OCI-LY1 (cell line): ENCODE measurements around the gene ADM2.
A peak's percentile ranks its signal among the peaks of the same experiment; 100 is the strongest.

Experiments used
- H2AFZ ChIP-seq: fragments of 200-600 bp; sonication (generic), shearing (Covaris generic); 2 replicates; pipeline ENCODE4 v1.6.0; 2014; ENCODE audit warnings: antibody characterized with exemption, mild to moderate bottlenecking, low read length
- H3F3A ChIP-seq: fragments of 200-600 bp; sonication (generic), shearing (Covaris generic); 2 replicates; pipeline ENCODE4 v1.6.0; 2014; ENCODE audit warnings: mild to moderate bottlenecking, antibody characterized with exemption, low read length, moderate library complexity; ENCODE audit not compliant: insufficient read depth
- H3K27ac ChIP-seq: fragments of 200-600 bp; sonication (generic); 2 replicates; pipeline ENCODE4 v1.5.1; 2014; ENCODE audit warnings: low read length, mixed run types, mild to moderate bottlenecking, low read depth; ENCODE audit not compliant: poor library complexity, severe bottlenecking
- H3K27me3 ChIP-seq: fragments of 200-600 bp; sonication (generic); 2 replicates; pipeline ENCODE4 v1.6.0; 2014; ENCODE audit warnings: antibody characterized with exemption, mild to moderate bottlenecking, low read length, moderate library complexity; ENCODE audit not compliant: insufficient read depth
- H3K36me3 ChIP-seq: fragments of 200-600 bp; sonication (generic); 2 replicates; pipeline ENCODE4 v1.6.1; 2014; ENCODE audit warnings: mild to moderate bottlenecking, antibody characterized with exemption, low read length, moderate library complexity, mixed read lengths; ENCODE audit not compliant: insufficient read depth
- H3K4me1 ChIP-seq: fragments of 200-600 bp; sonication (generic); 2 replicates; pipeline ENCODE4 v1.5.1; 2014; ENCODE audit warnings: mild to moderate bottlenecking, low read length, moderate library complexity; ENCODE audit not compliant: insufficient read depth, severe bottlenecking
- H3K4me2 ChIP-seq: fragments of 200-600 bp; sonication (generic), shearing (Covaris generic); 2 replicates; pipeline ENCODE4 v1.6.1; 2014; ENCODE audit warnings: low read length
- H3K4me3 ChIP-seq: fragments of 200-600 bp; sonication (generic); 2 replicates; pipeline ENCODE4 v1.5.1; 2014; ENCODE audit warnings: low read length, low read depth, mild to moderate bottlenecking, mixed read lengths; ENCODE audit not compliant: poor library complexity, severe bottlenecking
- H3K79me2 ChIP-seq: fragments of 200-600 bp; shearing (Covaris generic); 2 replicates; pipeline ENCODE4 v1.6.1; 2016; ENCODE audit warnings: mixed run types, low read length, mixed read lengths; ENCODE audit not compliant: insufficient read depth
- H3K9ac ChIP-seq: fragments of 200-600 bp; sonication (generic), shearing (Covaris generic); 2 replicates; pipeline ENCODE4 v1.6.1; 2014; ENCODE audit warnings: mild to moderate bottlenecking, low read length, mixed read lengths
- H3K9me2 ChIP-seq: fragments of 200-600 bp; sonication (generic), shearing (Covaris generic); 2 replicates; pipeline ENCODE4 v1.6.1; 2014; ENCODE audit warnings: low read depth, mild to moderate bottlenecking, low read length, mixed read lengths
- H3K9me3 ChIP-seq: fragments of 200-600 bp; shearing (Covaris generic); 2 replicates; pipeline ENCODE4 v1.6.1; 2014; ENCODE audit warnings: low read length, mixed read lengths
- H4K20me1 ChIP-seq: fragments of 200-600 bp; sonication (generic), shearing (Covaris generic); 2 replicates; pipeline ENCODE4 v1.6.0; 2016; ENCODE audit warnings: mild to moderate bottlenecking, low read length; ENCODE audit not compliant: insufficient read depth
- CTCF ChIP-seq: fragments of 200-600 bp; sonication (generic), shearing (Covaris generic); IDR thresholded peaks from 2 replicates; pipeline ENCODE4 v1.5.1; 2017; ENCODE audit warnings: mild to moderate bottlenecking, antibody characterized with exemption, low read length, moderate library complexity, mixed read lengths
- EZH2 ChIP-seq: fragments of 200-600 bp; sonication (generic), shearing (Covaris generic); IDR thresholded peaks from 2 replicates; pipeline ENCODE4 v1.8.0; 2017; ENCODE audit warnings: borderline replicate concordance, mixed run types, mild to moderate bottlenecking, antibody characterized with exemption, low read length, moderate library complexity, mixed read lengths

ADM2 gene

GRCh38 chr22:50444663-50445062 is 36.7 kb upstream of the ADM2 start:
- H3K4me1 ChIP-seq, result peaks cover 54% of the 10 kb centered on the region

GRCh38 chr22:50445071-50445879 is 36.1 kb upstream of the ADM2 start:
- Histone ChIP-seq H2AFZ (no peak overlapping the region), H3K27me3 (no peaks in the 10 kb centered on the region), H3K27ac (peak overlapping the region; percentile 97), H3K9ac (peak overlapping the region; percentile 48; the same call in 1 of the 2 replicates), H3K4me1 (peaks cover 60% of the 10 kb centered on the region), H3K36me3 (peaks cover 67% of the 10 kb centered on the region), H3K9me3 (no peaks in the 10 kb centered on the region), H3K4me2 (peak overlapping the region; percentile 42), H3K9me2 (no peaks in the 10 kb centered on the region), H4K20me1 (no peaks in the 10 kb centered on the region), H3K79me2 (no peaks in the 10 kb centered on the region), H3F3A (no peaks in the 10 kb centered on the region), H3K4me3 (no peak overlapping the region)
- no peak for TF ChIP-seq EZH2
- TF ChIP-seq CTCF, result no peak

More at GRCh38 chr22:50444663-50445062, 36.7 kb upstream of the ADM2 start:
- Histone ChIP-seq H3K9ac (peak overlapping the region; percentile 48; the same call in 1 of the 2 replicates), H4K20me1 (no peaks in the 10 kb centered on the region), H2AFZ (no peak overlapping the region), H3K36me3 (peaks cover 71% of the 10 kb centered on the region), H3K27me3 (no peaks in the 10 kb centered on the region), H3K27ac (peak overlapping the region; percentile 97), H3K9me3 (no peaks in the 10 kb centered on the region), H3F3A (no peaks in the 10 kb centered on the region), H3K9me2 (no peaks in the 10 kb centered on the region), H3K4me2 (peak overlapping the region; percentile 42), H3K79me2 (no peaks in the 10 kb centered on the region), H3K4me3 (no peak overlapping the region)
- no peak for TF ChIP-seq CTCF
- TF ChIP-seq EZH2, result no peak

GRCh38 chr22:50445880-50446707 is 35.2 kb upstream of the ADM2 start:
- no peak overlapping the region for H3K4me3 ChIP-seq
- H3K9me3 ChIP-seq, result no peaks in the 10 kb centered on the region
- H3K9ac ChIP-seq, result peak overlapping the region; percentile 48; the same call in 1 of the 2 replicates
- H3K79me2 ChIP-seq, result no peaks in the 10 kb centered on the region
- peak overlapping the region; percentile 97 for H3K27ac ChIP-seq
- H3K4me2 ChIP-seq, result peak overlapping the region; percentile 42; the same call in 1 of the 2 replicates
- 0 out of 2 replicates have a peak, but pooled peaks cover 4% of the 10 kb centered on the region for H3F3A ChIP-seq
- no peaks in the 10 kb centered on the region for H4K20me1 ChIP-seq
- peaks cover 68% of the 10 kb centered on the region for H3K36me3 ChIP-seq
- peaks cover 66% of the 10 kb centered on the region for H3K4me1 ChIP-seq
- H2AFZ ChIP-seq, result no peak overlapping the region
- no peaks in the 10 kb centered on the region for H3K9me2 ChIP-seq
- TF ChIP-seq EZH2 (no peak), CTCF (no peak)
- H3K27me3 ChIP-seq, result no peaks in the 10 kb centered on the region
